ENCODE data around the gene TMEM63A.

DNA sequence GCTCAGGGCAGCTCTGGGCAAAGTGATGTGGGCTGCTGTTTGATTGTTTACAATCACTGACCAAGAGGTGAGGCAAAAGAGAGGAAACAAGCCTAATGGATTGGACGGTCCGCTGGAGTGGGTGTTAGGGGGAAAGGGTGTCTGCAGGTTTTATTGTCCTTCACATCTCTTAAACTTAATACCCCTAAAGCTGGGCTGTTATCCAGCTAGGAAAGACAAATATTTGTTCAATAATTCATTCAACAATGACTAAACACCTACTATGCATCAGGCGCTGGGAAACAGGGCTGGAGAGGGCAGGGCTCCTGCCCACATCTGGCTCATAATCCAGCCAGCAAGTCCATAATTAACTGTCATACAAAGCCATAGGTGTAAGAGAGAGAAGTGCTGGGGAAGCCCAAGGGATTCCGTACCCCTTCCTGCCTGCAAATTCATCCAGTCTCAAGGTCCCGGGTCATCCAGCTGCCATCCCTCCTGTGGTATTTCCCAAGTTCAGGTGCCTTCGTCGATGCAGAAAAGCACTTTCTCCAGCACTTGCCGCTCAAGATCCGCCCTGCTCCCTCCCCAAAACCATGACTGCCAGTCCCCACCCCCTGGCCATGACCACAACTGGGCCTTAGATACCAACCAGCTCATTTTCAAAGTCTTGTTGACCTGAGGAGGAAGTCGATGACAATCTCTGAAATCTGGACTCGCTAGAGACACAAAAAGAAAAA lies 10.7 kb downstream of the TMEM63A start:
- no peak for TF ChIP-seq POLR2A (IDR thresholded peaks at IDR 0.05)
- TF ChIP-seq, protein P1, sequence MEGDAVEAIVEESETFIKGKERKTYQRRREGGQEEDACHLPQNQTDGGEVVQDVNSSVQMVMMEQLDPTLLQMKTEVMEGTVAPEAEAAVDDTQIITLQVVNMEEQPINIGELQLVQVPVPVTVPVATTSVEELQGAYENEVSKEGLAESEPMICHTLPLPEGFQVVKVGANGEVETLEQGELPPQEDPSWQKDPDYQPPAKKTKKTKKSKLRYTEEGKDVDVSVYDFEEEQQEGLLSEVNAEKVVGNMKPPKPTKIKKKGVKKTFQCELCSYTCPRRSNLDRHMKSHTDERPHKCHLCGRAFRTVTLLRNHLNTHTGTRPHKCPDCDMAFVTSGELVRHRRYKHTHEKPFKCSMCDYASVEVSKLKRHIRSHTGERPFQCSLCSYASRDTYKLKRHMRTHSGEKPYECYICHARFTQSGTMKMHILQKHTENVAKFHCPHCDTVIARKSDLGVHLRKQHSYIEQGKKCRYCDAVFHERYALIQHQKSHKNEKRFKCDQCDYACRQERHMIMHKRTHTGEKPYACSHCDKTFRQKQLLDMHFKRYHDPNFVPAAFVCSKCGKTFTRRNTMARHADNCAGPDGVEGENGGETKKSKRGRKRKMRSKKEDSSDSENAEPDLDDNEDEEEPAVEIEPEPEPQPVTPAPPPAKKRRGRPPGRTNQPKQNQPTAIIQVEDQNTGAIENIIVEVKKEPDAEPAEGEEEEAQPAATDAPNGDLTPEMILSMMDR (IDR thresholded peaks at IDR 0.05) = no peak
